ENCODE results near the gene TM9SF3.
"Not testable (repeated sequence)": the region's sequence is repeated elsewhere in the genome, so short reads cannot be mapped to it uniquely, and the experiment has no call there.

Gene TM9SF3

DNA sequence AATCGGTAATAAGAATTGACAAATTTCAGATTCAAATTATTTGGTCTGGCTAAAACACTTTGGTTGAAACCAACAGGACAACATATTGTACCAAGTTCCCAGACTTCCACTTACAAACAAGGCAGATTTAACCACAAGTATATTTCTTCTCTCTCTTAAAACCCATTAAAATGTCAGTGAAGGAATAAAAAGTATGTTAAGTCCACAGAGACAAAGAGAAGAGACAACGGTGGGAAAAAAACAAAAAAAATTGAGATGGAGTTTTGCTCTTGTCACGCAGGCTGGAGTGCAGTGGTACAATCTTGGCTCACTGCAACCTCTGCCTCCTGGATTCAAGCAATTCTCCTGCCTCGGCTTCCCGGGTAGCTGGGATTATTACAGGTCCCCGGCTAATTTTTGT lies 16.3 kb downstream of the TM9SF3 start:
- no peak overlapping the region for H3K27ac ChIP-seq (ENCODE audit: low read depth, low read length, severe bottlenecking)
- no peak overlapping the region for H3K4me3 ChIP-seq (ENCODE audit: extremely low read depth, insufficient read depth, low read length, poor library complexity, severe bottlenecking)
- 87 to 94% methylated on average over 2 to 5 of the region's 6 CpGs for WGBS, 2 experiments (ENCODE audit: insufficient coverage in 2 of 2)
- H3K4me1 ChIP-seq (ENCODE audit: control insufficient read depth, insufficient read depth, low read length, poor library complexity, severe bottlenecking) = no peaks in the 10 kb centered on the region
- peaks cover 58% of the 10 kb centered on the region for H3K36me3 ChIP-seq (ENCODE audit: control insufficient read depth, insufficient read depth, low read length)
- H3K9me3 ChIP-seq (ENCODE audit: control insufficient read depth, low read length) = no peaks in the 10 kb centered on the region

DNA sequence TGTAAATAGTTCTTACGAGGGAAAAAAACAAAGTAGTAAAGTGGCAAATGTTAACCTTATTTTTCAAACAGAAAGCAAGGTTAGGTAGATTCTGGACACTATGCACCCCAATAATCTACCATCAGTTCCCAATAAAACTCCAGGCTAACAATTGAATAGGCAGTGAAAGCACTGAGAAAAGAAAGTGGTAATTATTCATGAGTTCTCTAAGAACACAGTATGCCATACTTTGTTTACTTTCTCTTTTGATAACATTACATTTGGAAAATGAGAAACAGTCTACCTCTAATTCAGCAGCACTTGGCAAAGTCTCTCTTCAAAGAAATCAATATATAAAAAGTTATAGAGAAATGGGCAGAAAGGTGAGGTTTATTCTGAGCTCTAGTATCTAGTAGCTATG lies 18.4 kb downstream of the TM9SF3 start:
- H3K4me3 ChIP-seq (ENCODE audit: extremely low read depth, insufficient read depth, low read length, poor library complexity, severe bottlenecking) = no peak overlapping the region
- no peaks in the 10 kb centered on the region for H3K4me1 ChIP-seq (ENCODE audit: control insufficient read depth, insufficient read depth, low read length, poor library complexity, severe bottlenecking)
- no CpG with 5 or more reads among the region's 1 CpG for WGBS, 2 experiments (ENCODE audit: insufficient coverage in 2 of 2)
- no peak overlapping the region for H3K27ac ChIP-seq (ENCODE audit: low read depth, low read length, severe bottlenecking)
- peaks cover 61% of the 10 kb centered on the region for H3K36me3 ChIP-seq (ENCODE audit: control insufficient read depth, insufficient read depth, low read length)
- H3K9me3 ChIP-seq (ENCODE audit: control insufficient read depth, low read length) = no peaks in the 10 kb centered on the region

DNA sequence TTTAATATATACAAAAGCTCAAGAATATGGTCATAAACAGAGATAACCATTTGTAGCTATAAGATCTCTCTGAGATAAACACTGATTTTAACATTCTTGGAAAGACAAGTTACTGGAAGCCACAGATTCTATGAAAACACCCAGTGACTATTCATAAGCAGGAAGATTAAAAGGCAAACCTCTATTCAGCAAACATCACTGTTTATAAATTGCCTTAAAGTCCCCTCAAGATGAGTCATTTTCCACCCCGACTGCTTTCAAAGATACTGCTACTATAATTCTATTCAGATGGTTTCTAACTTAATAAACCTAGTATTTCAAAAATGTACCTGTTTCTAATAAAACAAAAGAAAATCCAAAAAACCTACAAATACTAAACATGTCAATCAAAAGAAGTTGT lies 21.0 kb downstream of the TM9SF3 start:
- Histone ChIP-seq H3K36me3 (ENCODE audit: control insufficient read depth, insufficient read depth, low read length) (peaks cover 69% of the 10 kb centered on the region), H3K27ac (ENCODE audit: low read depth, low read length, severe bottlenecking) (no peak overlapping the region), H3K9me3 (ENCODE audit: control insufficient read depth, low read length) (no peaks in the 10 kb centered on the region), H3K4me3 (ENCODE audit: extremely low read depth, insufficient read depth, low read length, poor library complexity, severe bottlenecking) (no peak overlapping the region), H3K4me1 (ENCODE audit: control insufficient read depth, insufficient read depth, low read length, poor library complexity, severe bottlenecking) (no peaks in the 10 kb centered on the region)
- 80% methylated on average over 1 of the region's 1 CpG; no CpG with 5 or more reads in 1 of the 2 experiments for WGBS, 2 experiments (ENCODE audit: insufficient coverage in 2 of 2)

DNA sequence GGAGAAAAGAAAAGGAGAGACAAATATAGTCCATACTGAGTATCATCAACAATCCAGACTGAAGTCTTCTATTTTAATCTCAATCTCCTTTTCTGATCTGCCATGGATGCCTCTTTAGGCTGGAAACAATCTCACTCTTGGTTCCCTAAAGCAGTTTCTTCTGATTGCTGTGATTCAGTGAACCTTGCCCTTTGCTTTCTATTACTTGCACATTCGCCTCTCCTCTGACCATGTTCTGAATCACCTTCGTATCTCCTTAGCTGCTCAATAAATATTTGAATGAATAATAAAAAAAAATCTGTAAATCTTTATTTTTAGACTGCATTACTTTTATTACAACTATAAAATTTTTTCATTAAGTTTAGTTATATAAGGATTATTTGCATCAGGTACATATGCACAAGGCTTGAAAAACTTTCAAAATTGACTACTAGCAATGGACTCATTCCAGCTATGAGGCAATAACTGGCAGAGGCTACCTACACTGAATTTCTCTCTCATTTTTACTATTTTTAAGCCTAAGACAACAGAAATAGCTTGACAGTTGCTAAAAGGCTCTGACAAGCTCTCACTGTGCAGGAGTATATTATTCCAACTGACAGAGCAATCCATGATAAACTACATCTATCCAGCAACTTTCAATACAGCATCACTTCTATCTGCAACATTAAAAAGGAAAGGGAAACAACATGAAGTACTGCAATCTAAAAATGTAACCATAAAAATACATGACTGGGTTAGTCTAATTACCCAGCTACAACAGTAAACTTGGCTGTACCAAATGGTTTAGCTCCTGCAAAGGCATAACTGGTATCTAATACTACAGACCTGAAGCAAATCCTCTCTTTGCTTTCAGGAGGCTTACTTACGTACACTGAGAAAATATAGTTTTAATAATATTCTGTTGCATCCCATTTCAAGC lies 25.6 kb downstream of the TM9SF3 start:
- H3K4me1 ChIP-seq (ENCODE audit: control insufficient read depth, insufficient read depth, low read length, poor library complexity, severe bottlenecking) = no peaks in the 10 kb centered on the region
- H3K36me3 ChIP-seq (ENCODE audit: control insufficient read depth, insufficient read depth, low read length) = peaks cover 79% of the 10 kb centered on the region
- H3K27ac ChIP-seq (ENCODE audit: low read depth, low read length, severe bottlenecking) = no peak overlapping the region
- no peaks in the 10 kb centered on the region for H3K9me3 ChIP-seq (ENCODE audit: control insufficient read depth, low read length)
- no CpG with 5 or more reads among the region's 3 CpGs for WGBS, 2 experiments (ENCODE audit: insufficient coverage in 2 of 2)
- no peak overlapping the region for H3K4me3 ChIP-seq (ENCODE audit: extremely low read depth, insufficient read depth, low read length, poor library complexity, severe bottlenecking)

DNA sequence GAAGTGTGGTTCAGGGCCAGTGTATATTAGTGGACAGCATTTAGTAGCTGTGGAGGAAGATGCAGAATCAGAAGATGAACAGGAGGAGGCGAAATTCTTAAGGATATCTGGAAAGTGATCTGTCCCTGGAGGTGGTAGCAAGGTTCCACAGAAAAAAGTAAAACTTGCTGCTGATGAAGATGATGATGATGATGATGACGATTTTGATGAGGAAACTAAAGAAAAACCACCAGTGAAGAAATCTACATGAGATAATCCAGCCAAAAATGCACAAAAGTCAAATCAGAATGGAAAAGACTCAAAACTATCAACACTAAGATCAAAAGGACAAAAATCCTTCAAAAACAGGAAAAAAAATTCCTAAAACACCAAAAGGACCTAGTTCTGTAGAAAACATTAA lies 26.3 kb downstream of the TM9SF3 start:
- peaks cover 82% of the 10 kb centered on the region for H3K36me3 ChIP-seq (ENCODE audit: control insufficient read depth, insufficient read depth, low read length)
- H3K9me3 ChIP-seq (ENCODE audit: control insufficient read depth, low read length) = no peaks in the 10 kb centered on the region
- H3K4me1 ChIP-seq (ENCODE audit: control insufficient read depth, insufficient read depth, low read length, poor library complexity, severe bottlenecking) = no peaks in the 10 kb centered on the region
- 100% methylated on average over 1 of the region's 2 CpGs for WGBS, 2 experiments (ENCODE audit: insufficient coverage in 2 of 2)
- no peak overlapping the region for H3K4me3 ChIP-seq (ENCODE audit: extremely low read depth, insufficient read depth, low read length, poor library complexity, severe bottlenecking)
- no peak overlapping the region for H3K27ac ChIP-seq (ENCODE audit: low read depth, low read length, severe bottlenecking)

DNA sequence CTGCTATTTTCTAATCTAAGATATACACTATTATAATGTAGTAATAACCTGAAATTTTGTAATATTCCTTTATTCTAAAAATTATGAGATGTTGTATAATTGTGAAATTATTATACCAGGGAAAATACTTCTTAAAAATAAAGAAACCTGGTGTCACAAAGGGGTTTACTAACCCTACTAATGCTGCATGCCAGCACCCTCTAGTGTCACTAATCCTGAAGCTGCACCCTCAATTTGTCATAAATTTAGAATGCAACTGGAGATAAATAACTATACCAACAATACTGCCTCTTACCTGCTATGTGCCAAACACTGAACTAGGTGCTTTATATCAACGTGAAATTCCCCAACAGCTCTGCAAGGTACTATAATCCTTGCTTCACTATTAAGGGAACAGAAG lies 30.8 kb downstream of the TM9SF3 start:
- Histone ChIP-seq H3K36me3 (ENCODE audit: control insufficient read depth, insufficient read depth, low read length) (peaks cover 87% of the 10 kb centered on the region), H3K27ac (ENCODE audit: low read depth, low read length, severe bottlenecking) (no peak overlapping the region), H3K4me1 (ENCODE audit: control insufficient read depth, insufficient read depth, low read length, poor library complexity, severe bottlenecking) (peaks cover 4% of the 10 kb centered on the region), H3K4me3 (ENCODE audit: extremely low read depth, insufficient read depth, low read length, poor library complexity, severe bottlenecking) (no peak overlapping the region), H3K9me3 (ENCODE audit: control insufficient read depth, low read length) (no peaks in the 10 kb centered on the region)
- 75 to 80% methylated on average over 1 of the region's 1 CpG for WGBS, 2 experiments (ENCODE audit: insufficient coverage in 2 of 2)

GRCh38 chr10:96555330-96555729 lies 31.5 kb downstream of the TM9SF3 start:
- Histone ChIP-seq H3K27ac (ENCODE audit: low read depth, low read length, severe bottlenecking) (no peak overlapping the region), H3K4me3 (ENCODE audit: extremely low read depth, insufficient read depth, low read length, poor library complexity, severe bottlenecking) (no peak overlapping the region), H3K9me3 (ENCODE audit: control insufficient read depth, low read length) (no peaks in the 10 kb centered on the region), H3K36me3 (ENCODE audit: control insufficient read depth, insufficient read depth, low read length) (peaks cover 83% of the 10 kb centered on the region), H3K4me1 (ENCODE audit: control insufficient read depth, insufficient read depth, low read length, poor library complexity, severe bottlenecking) (peaks cover 4% of the 10 kb centered on the region)
- WGBS, 2 experiments (ENCODE audit: insufficient coverage in 2 of 2) = 90 to 100% methylated on average over 1 to 2 of the region's 3 CpGs

DNA sequence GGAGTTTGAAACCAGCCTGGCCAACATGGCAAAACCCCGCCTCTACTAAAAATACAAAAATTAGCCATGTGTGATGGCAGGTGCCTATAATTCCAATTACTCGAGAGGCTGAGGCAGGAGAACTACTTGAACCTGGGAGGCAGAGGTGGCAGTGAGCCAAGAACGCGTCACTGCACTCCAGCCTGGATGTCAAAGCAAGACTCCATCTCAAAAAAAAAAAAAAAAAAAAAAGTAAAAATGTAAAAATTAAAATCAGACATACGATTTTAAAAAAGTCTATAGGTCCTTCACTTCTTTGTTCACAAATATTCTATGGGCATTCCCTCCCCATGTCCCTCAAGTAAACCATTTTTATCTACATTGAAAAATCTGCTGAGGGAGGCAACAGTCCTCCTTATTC lies 38.2 kb downstream of the TM9SF3 start:
- 100% methylated on average over 2 of the region's 5 CpGs; no CpG with 5 or more reads in 1 of the 2 experiments for WGBS, 2 experiments (ENCODE audit: insufficient coverage in 2 of 2)
- peaks cover 80% of the 10 kb centered on the region for H3K36me3 ChIP-seq (ENCODE audit: control insufficient read depth, insufficient read depth, low read length)
- H3K9me3 ChIP-seq (ENCODE audit: control insufficient read depth, low read length) = no peaks in the 10 kb centered on the region
- H3K4me3 ChIP-seq (ENCODE audit: extremely low read depth, insufficient read depth, low read length, poor library complexity, severe bottlenecking) = no peak overlapping the region
- H3K4me1 ChIP-seq (ENCODE audit: control insufficient read depth, insufficient read depth, low read length, poor library complexity, severe bottlenecking) = no peaks in the 10 kb centered on the region
- no peak overlapping the region for H3K27ac ChIP-seq (ENCODE audit: low read depth, low read length, severe bottlenecking)

DNA sequence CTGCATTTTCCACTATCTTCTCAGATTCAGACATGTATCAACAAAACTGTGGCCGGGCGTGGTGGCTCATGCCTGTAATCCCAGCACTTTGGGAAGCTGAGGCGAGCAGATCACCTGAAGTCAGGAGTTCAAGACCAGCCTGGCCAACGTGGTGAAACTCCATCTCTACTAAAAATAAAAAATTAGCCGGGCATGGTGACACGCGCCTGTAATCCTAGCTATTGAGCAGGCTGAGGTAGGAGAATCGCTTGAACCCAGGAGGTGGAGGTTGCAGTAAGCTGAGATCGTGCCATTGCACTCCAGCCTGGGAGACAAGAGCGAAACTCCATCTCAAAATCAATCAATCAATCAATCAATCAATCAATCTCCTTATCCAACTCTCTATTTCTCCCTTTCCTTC lies 41.3 kb downstream of the TM9SF3 start:
- peaks cover 84% of the 10 kb centered on the region for H3K36me3 ChIP-seq (ENCODE audit: control insufficient read depth, insufficient read depth, low read length)
- not testable (repeated sequence) for H3K4me3 ChIP-seq (ENCODE audit: extremely low read depth, insufficient read depth, low read length, poor library complexity, severe bottlenecking); H3K9me3 ChIP-seq (ENCODE audit: control insufficient read depth, low read length); H3K27ac ChIP-seq (ENCODE audit: low read depth, low read length, severe bottlenecking); H3K4me1 ChIP-seq (ENCODE audit: control insufficient read depth, insufficient read depth, low read length, poor library complexity, severe bottlenecking)
- 95% methylated on average over 8 to 9 of the region's 10 CpGs for WGBS, 2 experiments (ENCODE audit: insufficient coverage in 2 of 2)

GRCh38 chr10:96541921-96542320 lies 44.9 kb downstream of the TM9SF3 start:
- Histone ChIP-seq H3K27ac (ENCODE audit: low read depth, low read length, severe bottlenecking) (no peak overlapping the region), H3K9me3 (ENCODE audit: control insufficient read depth, low read length) (no peaks in the 10 kb centered on the region), H3K4me1 (ENCODE audit: control insufficient read depth, insufficient read depth, low read length, poor library complexity, severe bottlenecking) (no peaks in the 10 kb centered on the region), H3K36me3 (ENCODE audit: control insufficient read depth, insufficient read depth, low read length) (peaks cover 74% of the 10 kb centered on the region), H3K4me3 (ENCODE audit: extremely low read depth, insufficient read depth, low read length, poor library complexity, severe bottlenecking) (no peak overlapping the region)
- WGBS, 2 experiments (ENCODE audit: insufficient coverage in 2 of 2) = 100% methylated on average over 2 of the region's 2 CpGs; no CpG with 5 or more reads in 1 of the 2 experiments

DNA sequence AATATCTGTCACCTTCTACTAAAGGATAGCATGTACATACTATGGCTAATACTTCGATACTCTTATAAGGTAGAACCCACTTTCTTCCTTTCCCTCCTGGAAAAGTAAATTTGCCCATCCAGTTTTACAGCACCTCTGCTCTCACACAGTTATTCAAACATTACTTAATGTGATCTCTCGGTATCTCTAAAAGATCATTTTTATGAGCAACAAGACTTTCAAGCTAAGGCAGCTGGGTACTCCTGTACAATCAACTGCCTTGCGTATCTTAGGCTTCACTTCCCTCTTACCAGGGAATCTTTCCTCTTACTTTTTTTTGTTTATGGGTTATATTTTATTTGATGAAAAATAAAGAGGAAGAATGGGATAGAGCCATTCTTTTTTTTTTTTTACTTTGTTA lies 46.6 kb downstream of the TM9SF3 start:
- 100% methylated on average over 1 to 2 of the region's 3 CpGs for WGBS, 2 experiments (ENCODE audit: insufficient coverage in 2 of 2)
- Histone ChIP-seq H3K36me3 (ENCODE audit: control insufficient read depth, insufficient read depth, low read length) (peaks cover 58% of the 10 kb centered on the region), H3K9me3 (ENCODE audit: control insufficient read depth, low read length) (no peaks in the 10 kb centered on the region), H3K4me3 (ENCODE audit: extremely low read depth, insufficient read depth, low read length, poor library complexity, severe bottlenecking) (no peak overlapping the region), H3K27ac (ENCODE audit: low read depth, low read length, severe bottlenecking) (no peak overlapping the region), H3K4me1 (ENCODE audit: control insufficient read depth, insufficient read depth, low read length, poor library complexity, severe bottlenecking) (no peaks in the 10 kb centered on the region)

Measured in mesodermal cell (in vitro differentiated cells).